Astrocyte (in vitro differentiated cells and primary cell): ENCODE data around the gene NOSTRIN.

ENCODE experiments used
- EZH2 ChIP-seq: IDR thresholded peaks from 2 replicates; pipeline ENCODE4 v1.6.1; 2012; ENCODE audit warnings: mild to moderate bottlenecking, low read length, inconsistent platforms; ENCODE audit not compliant: insufficient read depth
- TF ChIP-seq, protein P1 (sequence below): IDR thresholded peaks from 2 replicates; pipeline ENCODE4 v1.5.1; 2011; ENCODE audit warnings: low read depth, mild to moderate bottlenecking, inconsistent platforms, low read length, moderate library complexity; ENCODE audit not compliant: insufficient read depth

DNA sequence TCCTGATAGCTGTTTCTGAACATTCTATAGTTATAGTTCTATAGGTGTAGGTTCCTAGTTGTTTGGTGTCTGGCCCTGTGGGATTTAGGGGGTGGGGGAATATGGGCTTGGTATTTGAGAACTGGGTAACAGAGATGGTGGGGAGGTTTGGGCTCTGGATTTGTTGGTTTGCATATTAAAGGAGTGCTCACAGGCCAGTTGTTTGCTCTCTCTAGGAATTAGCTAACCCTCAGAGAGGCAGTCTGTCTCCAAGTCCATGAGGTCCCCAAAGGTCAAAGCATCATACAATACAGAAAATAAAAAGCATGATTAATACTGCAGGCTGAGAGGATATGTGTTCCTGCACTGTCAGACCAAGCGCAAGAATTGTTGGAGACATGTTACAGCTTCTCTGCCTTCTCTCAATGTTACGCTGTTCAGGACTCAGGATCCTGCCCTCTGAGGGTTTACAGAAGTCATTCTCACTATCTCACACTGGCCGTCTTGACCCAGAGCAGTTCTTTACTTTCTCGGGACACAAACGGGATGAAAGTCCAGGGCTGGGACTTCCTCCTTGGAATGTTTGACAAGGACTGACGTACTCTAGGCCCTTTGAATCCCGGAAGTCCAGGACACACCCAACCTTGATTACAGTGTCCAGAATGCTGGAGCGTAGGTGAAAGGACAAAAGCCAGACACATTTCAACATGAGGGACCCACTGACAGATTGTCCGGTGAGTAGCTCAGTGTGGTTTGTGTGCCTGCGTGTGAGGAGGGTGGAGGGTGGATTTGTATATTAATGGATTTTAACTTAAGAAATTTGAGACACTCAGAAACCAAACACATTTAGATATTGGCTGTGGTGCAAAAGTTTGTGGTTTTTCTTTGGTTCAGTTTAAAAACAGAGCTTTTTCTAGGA is at the start of gene NOSTRIN:
- TF ChIP-seq, protein P1, sequence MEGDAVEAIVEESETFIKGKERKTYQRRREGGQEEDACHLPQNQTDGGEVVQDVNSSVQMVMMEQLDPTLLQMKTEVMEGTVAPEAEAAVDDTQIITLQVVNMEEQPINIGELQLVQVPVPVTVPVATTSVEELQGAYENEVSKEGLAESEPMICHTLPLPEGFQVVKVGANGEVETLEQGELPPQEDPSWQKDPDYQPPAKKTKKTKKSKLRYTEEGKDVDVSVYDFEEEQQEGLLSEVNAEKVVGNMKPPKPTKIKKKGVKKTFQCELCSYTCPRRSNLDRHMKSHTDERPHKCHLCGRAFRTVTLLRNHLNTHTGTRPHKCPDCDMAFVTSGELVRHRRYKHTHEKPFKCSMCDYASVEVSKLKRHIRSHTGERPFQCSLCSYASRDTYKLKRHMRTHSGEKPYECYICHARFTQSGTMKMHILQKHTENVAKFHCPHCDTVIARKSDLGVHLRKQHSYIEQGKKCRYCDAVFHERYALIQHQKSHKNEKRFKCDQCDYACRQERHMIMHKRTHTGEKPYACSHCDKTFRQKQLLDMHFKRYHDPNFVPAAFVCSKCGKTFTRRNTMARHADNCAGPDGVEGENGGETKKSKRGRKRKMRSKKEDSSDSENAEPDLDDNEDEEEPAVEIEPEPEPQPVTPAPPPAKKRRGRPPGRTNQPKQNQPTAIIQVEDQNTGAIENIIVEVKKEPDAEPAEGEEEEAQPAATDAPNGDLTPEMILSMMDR = no peak
- no peak for TF ChIP-seq EZH2
